Hepatocyte (in vitro differentiated cells): ENCODE measurements around the gene CFAP58.

Source experiments
- EZH2 ChIP-seq: fragments of 200-600 bp; sonication (generic); IDR thresholded peaks from 2 replicates; pipeline ENCODE4 v1.6.1; 2016; ENCODE audit warnings: antibody characterized with exemption, mild to moderate bottlenecking, borderline replicate concordance
- EZH2phosphoT487 ChIP-seq: fragments of 200-600 bp; sonication (generic); IDR thresholded peaks from one replicate; pipeline ENCODE4 v1.6.1; 2018; ENCODE audit warnings: antibody characterized with exemption, mild to moderate bottlenecking, low read depth, moderate library complexity; ENCODE audit not compliant: unreplicated experiment, severe bottlenecking
- TF ChIP-seq, protein P1 (sequence below): fragments of 200-600 bp; sonication (generic); IDR thresholded peaks from 2 replicates; pipeline ENCODE4 v1.5.1; 2016; ENCODE audit warnings: antibody characterized with exemption, mild to moderate bottlenecking; ENCODE audit not compliant: poor library complexity

GRCh38 chr10:104488439-104488832 is 134.8 kb downstream of the CFAP58 start:
- TF ChIP-seq EZH2phosphoT487 (no peak), EZH2 (no peak)
- TF ChIP-seq, protein P1, sequence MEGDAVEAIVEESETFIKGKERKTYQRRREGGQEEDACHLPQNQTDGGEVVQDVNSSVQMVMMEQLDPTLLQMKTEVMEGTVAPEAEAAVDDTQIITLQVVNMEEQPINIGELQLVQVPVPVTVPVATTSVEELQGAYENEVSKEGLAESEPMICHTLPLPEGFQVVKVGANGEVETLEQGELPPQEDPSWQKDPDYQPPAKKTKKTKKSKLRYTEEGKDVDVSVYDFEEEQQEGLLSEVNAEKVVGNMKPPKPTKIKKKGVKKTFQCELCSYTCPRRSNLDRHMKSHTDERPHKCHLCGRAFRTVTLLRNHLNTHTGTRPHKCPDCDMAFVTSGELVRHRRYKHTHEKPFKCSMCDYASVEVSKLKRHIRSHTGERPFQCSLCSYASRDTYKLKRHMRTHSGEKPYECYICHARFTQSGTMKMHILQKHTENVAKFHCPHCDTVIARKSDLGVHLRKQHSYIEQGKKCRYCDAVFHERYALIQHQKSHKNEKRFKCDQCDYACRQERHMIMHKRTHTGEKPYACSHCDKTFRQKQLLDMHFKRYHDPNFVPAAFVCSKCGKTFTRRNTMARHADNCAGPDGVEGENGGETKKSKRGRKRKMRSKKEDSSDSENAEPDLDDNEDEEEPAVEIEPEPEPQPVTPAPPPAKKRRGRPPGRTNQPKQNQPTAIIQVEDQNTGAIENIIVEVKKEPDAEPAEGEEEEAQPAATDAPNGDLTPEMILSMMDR, result no peak
